ENCODE data around the gene ACOT11.
A peak's percentile ranks its signal among the peaks of the same experiment; 100 is the strongest.
"Not testable (repeated sequence)": the region's sequence is repeated elsewhere in the genome, so short reads cannot be mapped to it uniquely, and the experiment has no call there.

ACOT11 gene

GRCh38 chr1:54536656-54537055, 11.4 kb upstream of the ACOT11 start:
- DNase-seq (ENCODE audit: low read depth in 2 of 2, low spot score in 1 of 2): not testable (repeated sequence)

GRCh38 chr1:54537611-54538010, 10.4 kb upstream of the ACOT11 start:
- no peak for DNase-seq (ENCODE audit: low read depth in 2 of 2, low spot score in 1 of 2)

- DNase-seq (ENCODE audit: low read depth in 2 of 2, low spot score in 1 of 2): no peak
These were observed 9.5 kb upstream of the ACOT11 start for GRCh38 chr1:54538538-54538937.

- DNase-seq (ENCODE audit: low read depth in 2 of 2, low spot score in 1 of 2): no peak
These were observed 7.3 kb upstream of the ACOT11 start for GRCh38 chr1:54540582-54541295.

GRCh38 chr1:54542120-54542961, 5.7 kb upstream of the ACOT11 start:
- peak in 1 of 2 donors; percentile 9 for DNase-seq (ENCODE audit: low read depth in 2 of 2, low spot score in 1 of 2)

GRCh38 chr1:54542962-54543539, 5.0 kb upstream of the ACOT11 start:
- DNase-seq (ENCODE audit: low read depth in 2 of 2, low spot score in 1 of 2): no peak

- DNase-seq (ENCODE audit: low read depth in 2 of 2, low spot score in 1 of 2): no peak
These were observed 4.1 kb upstream of the ACOT11 start for GRCh38 chr1:54543729-54544496.

GRCh38 chr1:54545916-54546635, 2.0 kb upstream of the ACOT11 start:
- DNase-seq (ENCODE audit: low read depth in 2 of 2, low spot score in 1 of 2): no peak

GRCh38 chr1:54546651-54547401, 1.2 kb upstream of the ACOT11 start:
- DNase-seq (ENCODE audit: low read depth in 2 of 2, low spot score in 1 of 2): no peak

GRCh38 chr1:54548389-54549044, 489 bp downstream of the ACOT11 start:
- DNase-seq (ENCODE audit: low read depth in 2 of 2, low spot score in 1 of 2): no peak

- no peak for DNase-seq (ENCODE audit: low read depth in 2 of 2, low spot score in 1 of 2)
These were observed 1.3 kb downstream of the ACOT11 start for GRCh38 chr1:54549181-54549924.

GRCh38 chr1:54551891-54552290, 3.9 kb downstream of the ACOT11 start:
- no peak for DNase-seq (ENCODE audit: low read depth in 2 of 2, low spot score in 1 of 2)

- DNase-seq (ENCODE audit: low read depth in 2 of 2, low spot score in 1 of 2): no peak
These were observed 5.7 kb downstream of the ACOT11 start for GRCh38 chr1:54553602-54554313.

GRCh38 chr1:54556110-54556509, 8.1 kb downstream of the ACOT11 start:
- DNase-seq (ENCODE audit: low read depth in 2 of 2, low spot score in 1 of 2): no peak

- DNase-seq (ENCODE audit: low read depth in 2 of 2, low spot score in 1 of 2): no peak
These were observed 9.8 kb downstream of the ACOT11 start for GRCh38 chr1:54557671-54558355.

GRCh38 chr1:54558434-54559030, 10.5 kb downstream of the ACOT11 start:
- DNase-seq (ENCODE audit: low read depth in 2 of 2, low spot score in 1 of 2): no peak

- no peak for DNase-seq (ENCODE audit: low read depth in 2 of 2, low spot score in 1 of 2)
These were observed 11.1 kb downstream of the ACOT11 start for GRCh38 chr1:54559111-54559548.
